ENCODE measurements around the gene BAZ2A.

- TF ChIP-seq EZH2 (IDR thresholded peaks at IDR 0.05; ENCODE audit: low read depth) (no peak), CTCF (conservative IDR thresholded peaks at IDR 0.05) (no peak)
Observed at GRCh38 chr12:56676851-56677580, 46.9 kb upstream of the BAZ2A start.
